Mucosa of stomach (tissue), 1 donor: ENCODE data around the gene FAM53A.

Source experiments
- H3K27me3 ChIP-seq: one replicate; pipeline ENCODE4 v1.7.0; 2013; ENCODE audit warnings: mild to moderate bottlenecking, low read length; ENCODE audit not compliant: control insufficient read depth, insufficient read depth
- H3K36me3 ChIP-seq: one replicate; pipeline ENCODE4 v1.7.0; 2013; ENCODE audit warnings: low read length; ENCODE audit not compliant: control insufficient read depth, insufficient read depth
- H3K4me1 ChIP-seq: one replicate; pipeline ENCODE4 v1.7.0; 2013; ENCODE audit warnings: mild to moderate bottlenecking, low read length; ENCODE audit not compliant: control insufficient read depth, insufficient read depth
- H3K4me3 ChIP-seq: one replicate; pipeline ENCODE4 v1.7.0; 2013; ENCODE audit warnings: low read length
- H3K9ac ChIP-seq: one replicate; pipeline ENCODE4 v1.7.0; 2013; ENCODE audit warnings: mild to moderate bottlenecking, low read length, moderate library complexity
- H3K9me3 ChIP-seq: one replicate; pipeline ENCODE4 v1.7.0; 2013; ENCODE audit warnings: mild to moderate bottlenecking, low read length, moderate library complexity; ENCODE audit not compliant: control insufficient read depth
- donor health status: Pancreatic carcinoma.

FAM53A gene

DNA sequence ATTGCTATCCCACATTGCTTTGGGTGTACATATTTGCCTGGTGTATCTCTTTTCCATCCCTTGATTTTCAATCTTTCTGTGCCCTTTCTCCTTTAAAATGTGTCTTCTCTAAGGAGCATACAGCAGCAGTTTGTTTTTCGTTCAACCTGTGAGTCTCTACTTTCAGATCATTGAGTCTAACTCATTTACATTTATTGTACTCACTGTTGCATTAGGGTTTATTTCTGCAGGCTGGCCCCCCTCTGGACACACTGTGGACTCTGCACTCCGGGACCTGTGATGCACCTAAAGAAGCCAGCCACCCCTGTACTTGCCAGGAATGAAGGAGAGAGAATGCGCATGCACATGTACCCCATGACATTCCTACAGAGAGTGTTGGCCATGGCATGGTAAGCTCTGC lies 93.0 kb downstream of the FAM53A start:
- no peak overlapping the region for H3K4me3 ChIP-seq
- H3K27me3 ChIP-seq: peaks cover 8% of the 10 kb centered on the region
- H3K36me3 ChIP-seq: no peaks in the 10 kb centered on the region
- no peak overlapping the region for H3K9ac ChIP-seq
- H3K4me1 ChIP-seq: no peaks in the 10 kb centered on the region
- peaks cover 8% of the 10 kb centered on the region for H3K9me3 ChIP-seq

DNA sequence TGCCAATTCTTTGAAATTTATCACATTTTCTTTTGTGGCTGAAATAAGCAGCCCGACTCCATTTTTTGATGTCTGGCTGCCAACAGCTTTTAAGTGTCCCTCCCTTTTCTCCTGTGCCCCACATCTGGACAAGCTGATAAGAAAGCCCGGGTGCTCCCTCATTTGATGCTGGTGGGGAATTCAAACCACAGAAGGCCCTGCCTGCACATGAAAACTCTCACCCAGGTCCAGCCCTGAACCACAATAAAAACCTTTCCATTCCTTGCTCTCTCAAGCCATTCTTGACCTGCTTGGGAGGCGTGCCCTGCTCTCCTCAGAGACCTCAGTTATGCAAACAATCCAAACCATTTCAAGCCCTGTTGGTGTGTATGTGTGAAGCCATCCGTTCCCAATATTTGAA lies 93.9 kb downstream of the FAM53A start:
- Histone ChIP-seq H3K36me3 (no peaks in the 10 kb centered on the region), H3K9me3 (peaks cover 8% of the 10 kb centered on the region), H3K27me3 (peaks cover 4% of the 10 kb centered on the region), H3K4me1 (no peaks in the 10 kb centered on the region), H3K9ac (no peak overlapping the region), H3K4me3 (no peak overlapping the region)
